GOT3 (cell line): ENCODE data around the gene MED9.

Experiments
- DNase-seq: peaks from one replicate; lab custom pipeline; 2025; ENCODE audit warnings: mixed read lengths; lab: John Stamatoyannopoulos, UW

The MED9 gene

GRCh38 chr17:17538417-17539391 is 61.9 kb downstream of the MED9 start:
- DNase-seq, result no peak

DNA sequence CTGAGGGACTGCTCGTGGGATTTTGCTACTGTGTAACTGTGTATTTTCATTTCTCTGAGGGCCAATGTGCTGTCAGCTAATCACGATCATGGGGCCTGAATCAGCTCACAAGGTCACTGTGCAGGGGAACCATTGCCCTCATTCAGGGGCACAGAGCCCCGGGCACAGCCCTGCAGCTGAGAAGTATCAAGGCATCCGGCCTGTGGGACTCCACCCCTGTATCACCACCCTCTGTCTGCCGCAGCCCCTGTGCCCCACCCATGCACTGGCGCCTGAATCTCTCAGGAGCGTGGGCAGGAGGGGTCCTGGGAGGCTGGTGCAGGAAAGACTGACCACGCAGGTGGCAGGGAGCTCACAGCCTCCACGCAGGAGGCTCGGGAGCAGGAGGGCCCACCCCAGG is 62.8 kb downstream of the MED9 start:
- DNase-seq, result no peak

DNA sequence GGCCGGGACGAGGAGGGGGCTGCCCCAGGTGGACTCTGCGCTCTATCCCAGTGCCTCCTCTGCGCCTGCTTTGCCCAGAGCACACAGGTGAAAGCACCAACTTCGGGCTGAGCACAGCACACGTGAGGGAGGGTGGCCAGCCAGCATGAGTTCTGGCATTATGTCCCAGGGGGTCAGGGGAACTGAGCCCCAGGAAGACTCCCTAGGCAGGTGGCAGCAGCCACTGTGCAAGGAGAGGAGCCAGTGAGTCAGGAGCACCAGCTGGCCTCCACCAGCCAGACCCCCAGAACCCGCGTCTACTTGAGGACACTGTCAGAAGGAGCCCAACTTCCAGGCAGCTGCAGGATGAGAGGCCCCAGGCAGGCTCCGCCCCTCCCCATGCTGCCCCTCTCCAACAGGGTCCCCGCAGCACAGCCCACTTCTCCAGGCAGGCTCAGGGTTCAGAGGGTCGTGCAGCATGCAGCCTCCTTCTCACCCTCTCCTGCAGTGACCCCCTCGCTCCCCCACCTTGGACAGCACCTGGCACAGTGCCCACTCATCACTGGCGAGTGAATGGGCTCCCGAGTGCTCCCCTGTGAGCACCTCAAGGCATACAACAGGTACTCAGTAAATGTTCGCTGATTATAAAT is 63.6 kb downstream of the MED9 start:
- no peak for DNase-seq

- DNase-seq, result no peak
Measured at GRCh38 chr17:17540935-17541639, 64.3 kb downstream of the MED9 start.

DNA sequence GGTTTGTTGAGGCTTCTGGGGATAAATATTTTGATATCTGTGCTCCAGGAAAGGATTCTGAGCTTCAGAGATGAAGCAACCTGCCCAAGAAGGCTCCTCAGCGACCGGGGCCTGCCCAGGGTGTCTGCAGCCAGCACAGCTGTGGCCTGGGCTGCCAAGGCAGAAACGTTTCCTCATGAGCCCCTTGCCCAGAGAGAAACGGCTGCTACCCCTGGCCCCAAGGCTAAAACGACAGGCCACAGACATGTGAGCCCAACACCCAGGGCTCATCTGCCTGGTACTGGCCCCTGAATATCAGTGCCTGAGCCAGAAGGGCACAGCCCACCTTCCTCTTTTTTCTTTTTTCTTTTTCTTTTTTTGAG is 64.8 kb downstream of the MED9 start:
- no peak for DNase-seq
